Stimulated activated memory B cell treated with anti-CD40 and anti-IgM and Interleukin-4, amounts not matched to agents 10 μg/mL and 1 μg/mL and 100 μg/mL, for 72 hours (primary cell): ENCODE results near the gene TMEM248.
"Not testable (repeated sequence)": the region's sequence is repeated elsewhere in the genome, so short reads cannot be mapped to it uniquely, and the experiment has no call there.

ENCODE experiments used
- ATAC-seq: fragments of 150-1000 bp; cut with Tn5 transposase; 2 replicates; pipeline ENCODE4 v1.10.0; 2021
- H3K27ac Mint-ChIP-seq: one replicate; pipeline ENCODE4 v1.8.0; 2022; ENCODE audit warnings: mild to moderate bottlenecking, mixed read lengths
- H3K27me3 Mint-ChIP-seq: one replicate; pipeline ENCODE4 v1.8.0; 2022; ENCODE audit warnings: mixed read lengths
- H3K36me3 Mint-ChIP-seq: one replicate; pipeline ENCODE4 v1.8.0; 2022; ENCODE audit warnings: mixed read lengths
- H3K4me1 Mint-ChIP-seq: one replicate; pipeline ENCODE4 v1.8.0; 2022; ENCODE audit warnings: mixed read lengths
- H3K4me3 Mint-ChIP-seq: one replicate; pipeline ENCODE4 v1.8.0; 2022; ENCODE audit warnings: mild to moderate bottlenecking, moderate library complexity, mixed read lengths
- H3K9me3 Mint-ChIP-seq: one replicate; pipeline ENCODE4 v1.8.0; 2022; ENCODE audit warnings: mixed read lengths

TMEM248 gene

DNA sequence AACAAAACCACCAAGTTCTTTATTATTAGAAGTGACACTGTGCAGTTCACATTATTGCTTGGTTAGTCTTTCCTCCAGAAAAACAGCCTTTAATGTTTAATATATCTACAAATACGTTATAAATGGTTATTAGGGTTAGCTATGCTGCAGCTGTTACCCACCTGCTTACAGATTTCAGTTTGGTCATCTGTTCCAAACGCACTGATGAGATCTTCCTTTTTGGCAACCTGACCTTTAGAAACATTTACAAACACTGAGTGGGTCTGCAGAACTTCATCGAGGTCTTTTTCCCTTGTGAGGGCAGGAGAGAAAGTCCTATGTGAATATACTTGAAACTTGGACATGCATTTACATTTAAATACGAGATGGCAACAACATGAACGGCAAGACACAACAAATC, 73.0 kb downstream of the TMEM248 start:
- Mint-ChIP-seq H3K4me3 (peak overlapping the region; percentile 100), H3K36me3 (peaks cover 12% of the 10 kb centered on the region), H3K27ac (peak overlapping the region; percentile 99), H3K4me1 (peaks cover 13% of the 10 kb centered on the region)
- ATAC-seq, H3K9me3 Mint-ChIP-seq, H3K27me3 Mint-ChIP-seq: not testable (repeated sequence)

DNA sequence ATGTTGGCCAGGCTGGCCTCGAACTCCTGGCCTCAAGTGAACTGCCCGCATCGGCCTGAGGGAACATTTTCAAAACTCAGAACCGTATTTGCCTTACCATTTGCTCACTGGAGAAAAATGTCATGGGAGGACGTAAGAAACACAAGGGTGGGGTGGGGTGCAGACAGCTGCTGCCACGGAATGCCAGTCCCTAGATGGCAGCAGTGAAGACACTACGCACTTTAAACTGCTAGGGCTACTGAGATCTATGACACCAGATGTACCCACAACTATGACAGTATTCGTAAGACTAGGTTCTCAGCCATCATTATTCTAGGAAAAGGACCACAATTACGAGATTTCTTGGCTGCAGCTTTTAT, 73.6 kb downstream of the TMEM248 start:
- not testable (repeated sequence) for H3K9me3 Mint-ChIP-seq, H3K27me3 Mint-ChIP-seq
- peaks cover 12% of the 10 kb centered on the region for H3K36me3 Mint-ChIP-seq
- peak overlapping the region; percentile 99 for H3K27ac Mint-ChIP-seq
- peak overlapping the region; percentile 100 for H3K4me3 Mint-ChIP-seq
- peak; percentile 76 for ATAC-seq
- H3K4me1 Mint-ChIP-seq: peaks cover 13% of the 10 kb centered on the region

DNA sequence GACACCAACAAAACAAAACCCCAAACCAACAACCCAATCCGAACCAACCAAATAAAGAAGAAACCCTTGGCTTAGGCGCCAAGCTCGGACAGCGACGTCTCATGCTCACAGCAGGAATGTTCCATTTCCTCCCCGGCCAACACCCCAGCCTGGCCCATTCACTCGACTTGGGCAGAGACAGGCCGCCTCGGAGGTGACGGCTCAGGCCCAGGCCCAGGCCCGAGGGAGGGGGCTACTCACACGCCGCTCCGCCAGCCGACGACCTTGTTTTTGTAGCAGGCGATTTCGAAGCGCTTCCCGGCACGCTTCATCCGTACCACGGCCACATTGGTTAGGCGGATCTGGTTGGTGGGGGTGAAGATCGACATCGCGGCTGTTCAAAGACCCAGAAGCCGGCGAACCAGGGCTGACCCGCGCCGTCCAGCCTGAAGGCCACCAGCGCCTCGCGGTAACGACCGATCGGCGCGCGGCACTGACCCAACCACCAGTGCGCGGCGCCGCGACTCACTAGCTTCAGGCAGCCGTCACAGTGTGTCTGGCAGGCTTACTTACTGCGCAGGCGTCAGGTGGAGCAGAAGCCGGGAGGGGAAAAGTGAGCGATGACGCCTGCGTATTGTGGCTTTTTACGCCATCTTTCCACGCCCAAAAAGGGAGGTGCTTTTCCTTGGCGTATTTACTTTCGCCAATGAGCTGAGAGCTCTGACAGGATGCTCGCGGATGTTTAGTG, 74.2 kb downstream of the TMEM248 start, which contains the start of gene SBDS:
Gene SBDS (minus strand): TSS at position 537 of the 727 bp plus-strand sequence. CDS start 169 bp downstream, at position 368.
- H3K4me3 Mint-ChIP-seq: peak within 1 kb of the TSS; percentile 100
- peak; percentile 86 for ATAC-seq
- not testable (repeated sequence) for H3K9me3 Mint-ChIP-seq, H3K27me3 Mint-ChIP-seq
- peaks cover 13% of the 10 kb centered on the region for H3K4me1 Mint-ChIP-seq
- peaks cover 12% of the 10 kb centered on the region for H3K36me3 Mint-ChIP-seq
- peak within 1 kb of the TSS; percentile 99 for H3K27ac Mint-ChIP-seq

DNA sequence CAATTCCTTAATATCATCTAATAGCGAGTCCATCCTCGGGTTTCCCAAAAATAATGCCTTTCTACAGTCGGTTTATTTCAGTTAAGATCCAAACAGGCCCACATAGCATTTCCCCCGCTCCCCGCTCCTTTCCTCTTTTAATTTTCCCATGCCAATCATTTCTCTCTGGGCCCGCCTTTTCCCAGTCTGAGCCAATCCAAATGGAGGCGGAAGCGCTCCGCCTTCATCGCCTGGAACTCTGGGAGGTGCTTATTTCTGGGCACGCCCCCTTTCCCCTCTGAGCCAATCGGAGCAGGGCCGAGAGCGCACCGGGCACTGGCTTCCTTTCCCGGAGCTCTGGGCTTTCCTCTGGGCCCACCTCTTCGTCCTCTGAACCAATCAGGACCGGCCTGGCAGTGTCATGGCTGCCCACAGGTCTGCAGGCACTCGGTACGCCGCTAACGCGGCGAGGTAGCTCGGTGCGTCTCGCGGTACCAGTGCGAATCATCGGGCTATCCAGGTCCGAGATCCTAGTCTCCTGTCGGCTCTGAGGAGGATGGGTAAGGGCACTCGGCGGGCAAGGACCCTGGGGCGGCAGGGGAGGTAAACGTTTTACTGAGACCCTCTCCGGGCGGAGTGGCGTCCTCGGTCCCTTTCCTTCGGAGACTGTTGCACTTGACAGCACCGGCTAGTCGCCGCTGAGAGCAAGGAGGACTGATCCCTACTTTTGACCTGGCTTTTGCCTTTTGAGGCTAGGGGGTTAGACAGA, 75.6 kb downstream of the TMEM248 start, which contains the start of gene TYW1:
Gene TYW1 (plus strand): TSS at position 390 of the 748 bp plus-strand sequence. CDS start 146 bp downstream, at position 536.
- ATAC-seq: peak; percentile 97
- Mint-ChIP-seq H3K27ac (peak within 1 kb of the TSS; percentile 99), H3K36me3 (peaks cover 12% of the 10 kb centered on the region), H3K4me3 (peak within 1 kb of the TSS; percentile 99), H3K4me1 (peaks cover 13% of the 10 kb centered on the region)
- H3K9me3 Mint-ChIP-seq, H3K27me3 Mint-ChIP-seq: not testable (repeated sequence)

DNA sequence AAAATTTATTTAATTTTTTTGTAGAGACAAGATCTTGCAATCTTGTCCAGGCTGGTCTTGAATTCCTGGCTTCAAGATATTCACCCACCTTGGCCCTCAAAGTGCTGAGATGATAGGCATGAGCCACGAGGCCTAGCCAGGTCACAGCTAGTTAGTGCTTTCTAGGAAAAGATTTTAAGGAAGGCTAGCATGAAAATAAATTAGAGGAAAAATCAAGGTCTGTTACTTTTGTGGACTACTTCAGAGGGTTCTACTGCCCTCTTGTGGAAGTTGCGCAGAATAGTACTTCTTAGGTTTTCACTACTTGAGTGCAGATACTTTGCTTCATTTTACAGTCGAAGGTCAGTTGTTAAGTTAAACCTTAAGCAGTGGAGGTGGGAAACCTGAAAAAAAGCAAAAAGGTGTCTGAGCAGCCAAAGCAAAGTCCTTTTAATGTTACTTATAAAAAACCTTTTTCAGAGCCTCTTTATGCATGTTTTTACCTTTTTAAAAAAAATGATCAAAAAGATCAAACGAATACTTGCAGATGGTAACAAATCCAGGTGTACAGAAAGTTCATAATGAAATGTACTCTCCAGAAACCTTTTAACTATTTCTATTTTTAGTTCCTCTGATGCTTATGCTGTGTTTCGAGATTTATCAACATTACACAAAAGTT, 79.7 kb downstream of the TMEM248 start:
- H3K4me3 Mint-ChIP-seq, ATAC-seq, H3K4me1 Mint-ChIP-seq, H3K9me3 Mint-ChIP-seq, H3K27ac Mint-ChIP-seq, H3K27me3 Mint-ChIP-seq: not testable (repeated sequence)
- H3K36me3 Mint-ChIP-seq: peaks cover 27% of the 10 kb centered on the region

DNA sequence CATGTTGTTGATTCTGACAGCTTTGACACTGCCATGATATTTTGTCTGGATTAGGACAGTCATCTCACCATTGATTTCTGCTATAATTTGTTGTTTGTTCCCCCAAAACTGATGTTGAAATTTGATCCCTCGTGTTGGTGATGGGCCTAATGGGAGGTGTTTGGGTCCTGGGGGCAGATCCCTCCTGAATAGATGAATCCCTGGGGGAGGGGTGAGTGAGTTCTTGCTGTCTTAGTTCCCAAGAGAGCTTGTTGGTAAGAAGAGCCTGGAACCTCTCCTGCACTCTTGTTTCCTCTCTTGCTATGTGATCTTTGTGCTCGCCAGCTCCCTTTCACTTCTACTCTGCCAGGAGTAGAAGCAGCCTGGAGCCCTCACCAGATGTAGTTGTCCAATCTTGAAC, 83.1 kb downstream of the TMEM248 start:
- H3K27me3 Mint-ChIP-seq, H3K27ac Mint-ChIP-seq, H3K9me3 Mint-ChIP-seq, H3K4me3 Mint-ChIP-seq, H3K4me1 Mint-ChIP-seq, ATAC-seq: not testable (repeated sequence)
- peaks cover 55% of the 10 kb centered on the region for H3K36me3 Mint-ChIP-seq

DNA sequence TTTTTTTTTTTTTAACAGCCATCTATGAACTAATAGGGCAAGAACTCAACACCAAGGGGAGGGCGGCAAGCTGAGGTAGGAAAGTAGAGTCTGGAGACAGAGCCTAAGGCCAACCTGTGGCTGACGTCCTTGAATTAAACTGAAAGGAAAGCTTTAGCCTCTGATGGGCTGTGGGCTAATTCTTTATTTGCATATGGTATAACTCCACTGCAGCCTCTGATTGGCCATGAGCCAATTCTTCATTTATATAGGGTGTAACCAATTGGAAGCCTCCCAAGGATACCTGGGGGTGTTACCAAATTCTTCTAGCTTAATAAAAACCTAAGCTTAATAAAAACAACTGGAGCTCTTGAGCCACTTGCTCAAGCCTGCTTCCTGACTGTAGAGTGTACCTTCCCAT, 85.9 kb downstream of the TMEM248 start:
- no peaks in the 10 kb centered on the region for H3K4me1 Mint-ChIP-seq
- no peak for ATAC-seq
- no peaks in the 10 kb centered on the region for H3K27me3 Mint-ChIP-seq
- H3K9me3 Mint-ChIP-seq: no peaks in the 10 kb centered on the region
- no peak overlapping the region for H3K27ac Mint-ChIP-seq
- H3K4me3 Mint-ChIP-seq: no peak overlapping the region
- peaks cover 62% of the 10 kb centered on the region for H3K36me3 Mint-ChIP-seq
